GM21447 (cell line): Measurements from ENCODE around the gene DNAH3.

ENCODE experiments used
- ATAC-seq: cut with Tn5 transposase; IDR thresholded peaks from one replicate; pipeline ENCODE4 v1.9.1; 2021; ENCODE audit not compliant: unreplicated experiment

The DNAH3 gene

DNA sequence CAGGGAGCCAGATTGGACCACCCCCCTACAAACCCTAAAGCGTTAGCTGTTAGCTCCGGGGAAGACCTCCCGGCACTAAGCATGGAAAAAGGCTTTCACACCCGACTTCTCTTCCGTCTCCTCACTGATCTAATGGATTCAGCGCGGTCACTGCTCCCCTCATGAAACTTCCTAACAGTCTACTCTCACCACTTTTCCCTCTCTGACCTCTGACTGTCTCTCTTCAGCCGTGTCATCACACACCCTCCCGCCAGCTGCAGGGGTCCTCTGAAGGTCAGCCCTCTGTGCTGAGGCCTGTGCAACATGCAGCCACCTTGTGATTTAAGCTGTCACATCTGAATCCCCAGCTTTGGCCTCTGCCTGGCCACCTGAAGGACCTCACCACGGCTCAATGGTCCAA is 234.4 kb downstream of the DNAH3 start:
- ATAC-seq = no peak

DNA sequence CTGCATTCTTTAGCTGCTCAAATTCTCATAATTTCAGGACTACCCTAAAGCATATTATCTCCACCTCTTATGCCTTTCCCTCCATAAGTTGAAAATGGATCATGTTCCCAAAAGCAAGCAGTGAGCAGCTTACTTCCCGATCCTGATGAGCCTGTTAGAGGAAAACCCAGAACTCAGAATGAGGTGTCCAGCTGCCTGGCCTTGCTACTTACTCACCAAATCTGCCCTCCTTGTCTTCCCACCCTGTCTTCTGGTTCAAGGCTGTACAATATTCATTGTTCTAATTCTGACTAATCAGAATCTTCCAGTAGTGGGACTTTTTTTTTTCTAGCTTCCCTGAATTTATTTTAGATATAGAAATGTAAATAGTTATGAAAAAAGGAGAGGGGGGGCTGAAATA is 239.3 kb downstream of the DNAH3 start:
- no peak for ATAC-seq

DNA sequence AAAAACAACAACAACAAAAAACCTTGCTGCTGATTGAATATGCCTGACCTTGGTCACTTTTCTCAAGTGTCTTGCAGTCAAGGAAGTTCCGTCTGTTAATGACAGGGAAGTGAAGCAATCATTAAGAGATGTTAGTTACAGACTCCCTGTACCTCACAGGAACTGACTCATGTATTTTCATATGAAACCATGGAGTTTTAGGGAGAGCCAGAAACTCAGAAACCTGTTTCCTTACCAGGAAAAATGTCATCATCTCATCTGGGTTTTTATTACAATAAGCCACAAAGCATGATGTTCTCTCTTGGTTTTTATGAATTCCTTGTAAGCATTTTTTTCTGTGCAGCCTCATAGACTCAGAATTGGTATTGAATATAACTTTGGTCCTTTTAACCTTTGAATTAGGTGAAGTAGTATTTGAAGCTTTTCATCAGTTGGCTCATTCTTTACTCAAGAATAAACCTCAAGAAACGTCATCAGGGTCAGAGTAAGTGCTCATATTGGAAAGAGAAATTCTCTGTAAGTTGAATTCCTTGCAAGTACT is 239.8 kb downstream of the DNAH3 start:
- ATAC-seq = no peak

DNA sequence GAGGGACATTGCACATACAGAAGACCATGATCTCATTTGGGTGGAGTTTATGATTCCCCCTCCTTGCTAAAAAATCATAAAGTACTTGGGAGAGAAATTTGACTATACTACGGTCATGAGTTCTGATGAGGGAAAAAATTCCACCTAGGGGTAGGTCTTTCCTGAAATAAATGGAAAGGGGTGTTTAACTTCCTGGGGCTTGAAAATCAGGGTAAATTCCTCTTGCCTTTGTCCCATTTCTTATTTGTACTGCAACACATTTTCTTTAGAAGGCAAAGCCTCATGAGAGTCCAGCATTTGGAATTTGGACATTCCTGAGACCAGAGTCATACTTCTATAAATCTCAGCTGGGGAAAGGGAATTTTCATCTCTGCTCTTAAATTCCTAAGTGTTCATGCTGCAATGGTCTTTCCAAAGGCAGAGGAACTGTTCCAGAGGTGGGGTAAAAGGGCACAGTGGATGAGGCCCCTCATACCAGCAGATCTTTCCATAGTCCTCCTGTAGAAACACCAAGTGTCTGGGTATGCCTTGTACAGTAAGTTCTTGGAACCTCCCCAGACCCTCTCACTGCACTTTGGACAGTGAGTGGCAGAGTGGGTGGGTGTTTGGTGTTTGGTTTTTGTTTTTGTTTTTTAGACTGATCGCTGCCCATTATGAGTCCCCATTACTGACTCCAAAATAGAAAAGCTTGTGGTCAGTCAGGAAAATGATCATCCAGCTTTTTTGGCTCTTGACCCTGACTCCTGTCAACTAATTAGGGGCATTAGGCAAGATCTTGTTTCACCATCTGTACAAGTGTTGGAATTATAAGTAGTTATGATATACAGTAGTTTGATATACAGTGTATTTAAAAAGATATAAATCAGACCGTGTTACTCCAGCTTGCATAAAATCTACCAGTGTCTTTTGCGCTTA is 244.0 kb downstream of the DNAH3 start:
- ATAC-seq = no peak

DNA sequence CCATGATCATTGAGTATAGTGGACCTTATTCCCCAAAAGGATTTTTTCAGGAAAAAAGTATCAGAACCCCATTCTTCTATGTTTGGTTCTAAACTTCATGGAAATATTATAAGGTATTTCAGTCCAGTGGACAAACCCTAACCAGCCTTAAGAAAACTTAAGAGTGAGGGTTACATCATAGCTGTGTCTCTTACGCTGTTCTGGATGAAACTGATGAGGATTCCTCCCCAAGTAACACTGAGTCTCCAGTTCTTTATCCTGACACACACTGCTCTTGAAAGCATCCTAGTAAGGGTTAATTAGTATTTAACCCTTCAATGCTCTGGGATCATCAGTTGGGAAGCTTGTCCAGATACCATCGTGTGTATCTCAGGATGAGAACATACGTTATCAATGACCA is 245.1 kb downstream of the DNAH3 start:
- ATAC-seq = no peak

DNA sequence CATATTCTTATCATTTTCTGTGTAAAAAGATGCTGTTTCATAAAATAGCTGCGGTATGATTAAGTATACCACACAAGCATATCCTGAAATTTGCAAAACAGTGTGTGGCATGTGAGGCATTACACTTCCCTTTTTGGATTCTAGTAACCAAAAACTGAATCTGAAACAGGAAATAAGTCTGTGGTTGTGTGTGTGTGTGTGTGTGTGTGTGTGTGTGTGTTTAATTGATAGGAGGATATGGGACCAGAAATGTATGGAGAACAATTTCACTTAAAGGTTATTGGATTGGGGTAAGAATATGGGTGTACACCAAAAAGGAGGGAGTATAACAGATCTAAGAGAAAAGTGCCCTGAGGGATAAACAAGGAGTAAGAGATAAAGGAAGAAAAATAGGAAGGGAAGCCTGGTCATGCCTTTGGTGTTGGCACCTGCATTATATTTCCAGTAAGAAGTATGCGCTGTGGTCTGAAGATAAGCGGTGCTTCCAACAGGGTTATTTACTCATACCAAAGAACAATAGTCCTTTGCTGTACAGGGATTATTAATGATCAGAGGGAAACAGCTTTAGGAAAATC is 246.1 kb downstream of the DNAH3 start:
- ATAC-seq = no peak

DNA sequence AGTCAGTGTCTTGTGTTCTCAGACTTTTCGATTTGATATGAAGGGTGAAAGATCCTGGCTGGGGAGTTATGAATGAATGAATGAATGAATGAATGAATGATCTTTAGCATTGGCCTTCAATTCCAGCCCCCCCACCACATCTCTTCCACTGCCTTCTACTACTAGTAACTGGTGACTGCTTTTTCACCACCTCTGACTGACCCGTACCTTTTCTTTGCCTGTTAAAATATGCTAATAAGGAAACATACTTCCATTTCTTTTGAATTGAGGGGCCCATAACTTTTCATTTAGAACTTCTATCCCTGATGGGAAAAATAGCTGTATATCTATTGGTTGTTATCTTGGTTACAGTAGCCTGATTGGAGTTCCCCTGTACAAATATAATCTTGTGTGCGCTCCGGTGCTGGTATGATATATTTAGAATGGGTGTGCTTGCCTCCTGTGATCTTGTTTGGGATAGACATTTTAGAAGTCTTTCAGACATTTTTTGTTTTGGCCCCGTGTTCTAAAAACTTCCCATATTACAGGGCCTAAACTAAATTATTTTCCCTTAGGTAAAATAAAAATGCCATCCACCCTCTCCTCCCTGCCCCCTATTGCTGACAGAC is 246.6 kb downstream of the DNAH3 start:
- no peak for ATAC-seq

DNA sequence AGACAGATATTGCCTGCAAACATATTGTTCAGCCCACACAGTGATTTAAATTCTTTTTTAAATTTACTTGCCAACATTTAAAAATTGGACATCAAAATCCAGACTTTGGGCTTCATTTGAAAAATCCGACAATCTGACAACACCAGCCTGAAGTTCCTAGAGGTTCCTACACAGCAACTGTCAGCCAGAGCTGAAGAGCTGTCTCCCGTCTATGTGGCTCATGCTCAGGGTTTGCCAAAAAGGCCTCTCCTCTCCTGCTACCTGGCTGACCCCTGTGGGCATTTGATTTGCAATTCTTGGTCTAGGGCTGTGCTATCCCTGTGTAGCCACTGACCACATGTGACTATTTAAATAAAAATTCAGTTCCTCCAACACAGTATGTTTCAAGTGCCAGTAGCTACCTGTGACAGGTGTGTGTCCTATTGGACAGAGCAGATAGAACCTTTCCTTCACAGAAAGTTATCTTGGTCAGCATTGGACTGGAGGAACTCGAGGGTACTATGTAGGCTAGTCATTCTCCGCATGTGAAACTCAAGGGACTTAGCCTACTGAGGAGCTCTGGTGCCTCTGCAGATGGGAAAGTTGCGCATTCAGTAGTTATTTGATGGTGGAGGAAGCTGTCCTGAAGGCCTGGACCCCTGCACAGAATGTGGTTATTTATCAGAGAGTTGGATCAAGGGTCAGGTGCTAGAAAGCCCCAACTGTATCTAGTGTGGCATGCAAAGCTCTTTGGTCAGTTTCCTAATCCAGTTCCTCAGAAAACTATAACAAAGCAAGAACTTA is 247.3 kb downstream of the DNAH3 start:
- no peak for ATAC-seq

DNA sequence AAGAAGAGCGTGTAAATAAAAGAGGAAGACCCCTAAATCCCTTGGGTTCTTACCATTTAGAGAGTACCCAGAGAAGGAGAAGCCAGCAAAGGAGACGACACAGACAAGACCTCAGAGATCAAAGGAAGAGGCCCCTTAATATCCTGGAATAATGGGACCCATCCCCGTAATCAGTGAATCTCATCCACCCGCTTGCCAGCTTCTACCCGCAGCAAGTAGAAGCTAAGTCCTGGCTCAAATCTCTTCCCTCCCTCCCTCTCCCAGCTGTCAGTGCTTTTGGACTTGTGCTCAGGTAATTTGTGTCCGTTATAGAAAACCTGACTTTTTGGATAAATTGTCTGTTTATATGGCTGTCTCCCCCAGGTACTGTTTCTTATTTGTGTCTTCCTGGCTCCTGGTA is 248.2 kb downstream of the DNAH3 start:
- ATAC-seq = no peak

DNA sequence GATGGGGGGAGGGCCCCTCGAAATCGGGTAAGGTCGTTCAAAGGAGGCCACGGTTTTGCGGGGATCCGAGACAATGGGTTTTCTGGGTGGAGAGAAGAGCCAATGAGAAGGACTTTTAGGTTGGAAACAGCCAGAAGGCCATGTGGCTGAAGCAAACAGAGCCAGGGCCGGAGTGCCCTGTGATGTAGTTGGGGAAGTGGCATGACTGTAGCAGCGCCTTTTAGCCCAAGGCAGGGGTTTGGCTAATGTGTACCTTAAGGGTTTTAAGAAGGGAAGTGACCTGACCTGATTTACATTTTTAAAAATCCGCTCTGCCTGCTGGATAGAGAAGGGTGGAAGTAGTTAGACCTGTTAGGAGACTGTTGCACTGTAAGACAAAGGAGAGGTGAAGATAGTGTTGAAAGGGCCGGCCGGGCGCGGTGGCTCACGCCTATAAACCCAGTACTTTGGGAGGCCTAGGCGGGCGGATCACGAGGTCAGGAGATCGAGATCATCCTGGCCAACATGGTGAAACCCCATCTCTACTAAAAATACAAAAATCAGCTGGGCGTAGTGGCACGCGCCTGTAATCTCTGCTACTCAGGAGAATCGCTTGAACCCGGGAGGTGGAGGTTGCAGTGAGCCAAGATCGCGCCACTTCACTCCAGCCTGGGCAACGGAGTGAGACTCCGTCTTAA is 249.1 kb downstream of the DNAH3 start:
- ATAC-seq = peak; percentile 32

DNA sequence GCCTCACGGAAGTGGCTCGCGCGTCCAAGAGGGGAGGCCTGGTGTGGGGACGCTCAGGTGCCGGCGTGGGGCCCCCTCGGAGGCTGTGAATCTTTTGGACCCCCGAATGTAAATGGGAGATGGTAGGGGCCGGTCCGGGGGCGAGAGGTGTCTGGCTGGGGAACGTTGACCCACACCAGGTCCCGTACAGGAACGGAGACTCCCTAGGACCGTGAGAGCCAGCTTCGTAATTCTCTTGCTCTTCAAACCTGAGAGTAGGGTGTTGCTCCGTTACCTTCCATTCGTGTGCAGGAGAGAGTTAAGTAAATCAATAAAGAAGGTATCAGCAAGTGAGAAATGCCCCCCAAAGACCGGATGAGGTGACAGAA is 249.6 kb downstream of the DNAH3 start:
- ATAC-seq = no peak

DNA sequence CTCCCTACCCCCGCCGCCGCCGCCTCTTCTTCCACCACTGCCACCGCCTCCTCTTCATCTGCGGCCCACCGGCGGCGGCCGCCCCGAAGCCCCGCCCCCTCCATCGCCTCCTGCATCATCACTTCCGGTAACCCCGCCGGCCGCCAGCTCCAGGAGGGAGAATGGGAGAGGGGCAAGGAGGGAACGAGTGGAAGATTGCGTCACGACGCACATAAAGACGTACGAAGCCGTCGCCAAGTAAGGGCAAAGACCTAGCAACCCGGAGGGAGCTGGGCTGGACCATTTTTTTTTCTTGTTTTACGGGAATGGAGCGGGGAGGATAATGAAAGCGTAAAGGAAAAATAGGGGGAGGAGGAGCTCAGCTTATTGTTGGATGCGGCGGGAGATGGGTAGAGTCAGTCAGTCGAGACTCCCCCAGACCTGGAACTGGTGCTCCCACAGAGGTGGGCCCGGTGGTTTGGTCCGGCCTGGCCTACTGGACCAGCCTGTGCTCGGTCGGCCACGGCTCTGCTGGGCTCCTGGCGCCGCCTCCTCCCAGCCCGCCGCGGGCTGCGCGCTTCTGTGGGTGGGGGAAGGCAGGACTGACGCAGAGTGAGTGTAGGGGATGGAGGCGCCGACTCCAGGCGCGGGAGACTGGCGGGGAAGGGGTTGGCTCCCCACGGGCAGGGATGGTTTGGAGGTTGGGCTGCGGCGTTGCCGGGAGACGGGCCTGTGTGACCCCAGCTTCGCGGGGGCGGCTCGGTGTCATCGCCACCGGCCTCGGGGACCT is 250.2 kb downstream of the DNAH3 start, which contains the start of the genes DCUN1D3 and LYRM1:
Gene DCUN1D3 (minus strand): TSS at position 60 of the 769 bp plus-strand sequence. CDS start 37,820 bp downstream, outside the sequence.
Gene LYRM1 (plus strand): TSS at position 473 of the 769 bp plus-strand sequence. CDS start 14,785 bp downstream, outside the sequence.
- ATAC-seq = peak; percentile 66

DNA sequence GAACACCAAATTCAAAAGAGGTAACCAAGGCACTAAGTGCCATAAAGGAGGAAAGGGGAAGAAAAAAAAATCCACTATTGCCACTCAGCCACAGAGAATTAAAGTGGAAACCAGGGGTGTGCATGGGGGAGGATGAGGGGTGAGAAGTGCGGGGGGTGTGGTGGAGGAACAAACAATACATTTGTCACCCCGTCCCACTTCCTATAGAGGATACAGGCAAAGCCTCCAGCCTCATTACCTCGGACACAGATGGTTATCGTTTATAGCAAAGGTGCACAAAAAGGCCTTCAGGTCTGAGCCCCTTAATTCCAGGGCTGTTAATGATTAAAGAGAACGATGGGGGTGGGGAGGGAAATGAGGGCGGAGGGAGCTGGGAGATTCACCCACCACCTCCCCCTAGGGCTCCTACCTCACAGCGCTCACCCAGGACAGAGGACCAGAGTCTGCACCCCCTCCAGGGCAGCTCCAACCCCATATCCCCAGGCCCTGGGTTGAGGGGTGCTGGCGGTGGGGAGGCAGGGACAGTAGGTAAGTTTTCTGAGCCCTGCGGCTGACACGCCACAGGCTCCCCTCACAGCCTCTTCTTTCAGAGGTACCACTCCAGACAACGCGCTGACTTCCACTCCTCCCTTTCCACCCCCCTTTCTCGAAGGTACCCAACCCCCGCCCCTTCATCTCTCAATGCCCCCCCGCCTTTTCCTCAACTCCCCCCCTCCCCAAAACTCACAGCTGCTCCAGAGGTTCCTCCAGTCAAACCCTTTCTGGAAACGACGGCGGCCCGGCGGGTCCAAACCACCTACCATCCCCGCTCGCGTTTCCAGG is 251.0 kb downstream of the DNAH3 start:
- no peak for ATAC-seq

DNA sequence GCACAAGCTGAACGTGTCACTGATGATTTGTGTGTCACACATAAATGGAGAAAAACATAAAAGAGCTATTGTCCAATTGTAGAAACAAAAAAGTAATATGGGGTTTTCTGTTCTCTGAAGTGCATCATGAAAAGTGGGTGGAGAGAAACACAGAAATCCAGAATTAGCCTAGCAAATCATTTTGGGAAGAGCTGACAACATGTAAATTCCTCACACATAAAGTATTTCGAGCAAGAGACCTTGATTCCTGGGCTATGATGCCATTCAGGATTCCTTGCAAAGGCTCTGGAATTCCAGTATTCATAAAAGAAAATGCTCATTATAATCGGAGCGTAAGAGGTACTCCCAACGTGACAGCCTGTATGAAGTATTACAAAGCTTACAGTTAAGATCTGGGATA is 251.6 kb downstream of the DNAH3 start:
- ATAC-seq = no peak

DNA sequence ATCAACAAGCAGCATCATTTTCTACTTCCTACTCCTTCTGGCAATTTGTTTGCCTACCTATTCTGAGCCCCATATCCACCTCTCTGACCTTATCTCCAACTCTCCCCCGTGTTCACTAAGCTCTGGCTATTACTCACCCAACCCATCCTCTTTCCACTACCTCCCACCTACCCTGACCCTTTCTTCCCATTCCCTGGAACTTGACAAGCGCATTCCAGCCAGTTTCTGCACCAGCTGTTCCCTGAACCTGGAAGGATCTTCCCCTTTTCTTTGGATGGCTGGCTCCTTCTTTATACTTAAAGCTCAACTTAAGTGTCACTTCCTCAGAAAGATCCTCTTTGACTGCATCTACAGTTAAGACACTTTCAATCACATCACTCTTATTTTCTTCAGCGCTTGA is 252.7 kb downstream of the DNAH3 start:
- no peak for ATAC-seq

DNA sequence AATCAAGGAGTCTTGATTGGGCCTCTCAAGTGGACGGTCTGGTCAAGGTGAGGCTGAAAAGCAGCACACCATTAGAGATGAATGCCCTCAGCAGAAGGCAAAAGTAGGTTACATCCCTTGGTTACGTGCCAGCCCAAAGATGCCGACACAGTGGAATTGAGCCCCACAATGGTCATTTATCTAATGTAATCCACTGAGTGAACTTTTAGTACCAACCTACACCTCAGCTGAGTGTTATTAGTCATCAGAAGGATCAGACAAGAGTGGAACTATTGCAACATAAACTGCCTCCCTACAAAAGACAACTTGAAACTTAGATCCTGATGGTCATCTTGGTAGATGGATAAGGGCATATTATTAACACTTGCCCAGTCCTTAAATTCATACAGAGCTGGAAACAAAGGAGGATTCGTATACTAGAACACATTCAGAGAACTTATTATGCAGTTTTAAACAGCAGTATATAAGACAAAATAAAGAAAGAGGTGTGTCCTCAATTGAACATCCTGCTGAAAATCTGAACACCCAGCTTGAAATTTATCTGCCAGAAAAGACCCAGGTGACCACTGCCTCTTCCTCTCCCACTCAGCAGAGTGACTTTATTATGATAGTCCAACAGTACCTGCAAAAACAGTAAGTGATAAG is 253.3 kb downstream of the DNAH3 start:
- ATAC-seq = no peak

DNA sequence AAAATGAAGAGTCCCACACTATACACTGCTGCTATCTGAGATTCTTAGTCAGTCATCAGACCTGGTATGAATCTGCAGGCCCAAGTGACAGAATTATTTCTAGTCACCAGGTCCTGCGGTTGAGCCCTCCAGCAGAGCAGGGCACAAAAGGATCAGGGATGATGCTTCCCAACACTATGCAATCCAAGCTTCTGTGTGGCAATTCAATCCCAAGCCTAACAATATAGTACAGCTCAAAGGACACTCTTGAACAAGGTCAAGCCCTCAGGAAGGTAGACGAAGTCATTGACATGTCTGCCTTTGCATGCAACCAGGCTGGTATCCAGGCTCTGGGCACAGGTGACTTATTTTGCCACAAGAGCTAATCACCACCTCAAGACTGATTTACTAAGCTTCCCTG is 256.3 kb downstream of the DNAH3 start:
- ATAC-seq = no peak

DNA sequence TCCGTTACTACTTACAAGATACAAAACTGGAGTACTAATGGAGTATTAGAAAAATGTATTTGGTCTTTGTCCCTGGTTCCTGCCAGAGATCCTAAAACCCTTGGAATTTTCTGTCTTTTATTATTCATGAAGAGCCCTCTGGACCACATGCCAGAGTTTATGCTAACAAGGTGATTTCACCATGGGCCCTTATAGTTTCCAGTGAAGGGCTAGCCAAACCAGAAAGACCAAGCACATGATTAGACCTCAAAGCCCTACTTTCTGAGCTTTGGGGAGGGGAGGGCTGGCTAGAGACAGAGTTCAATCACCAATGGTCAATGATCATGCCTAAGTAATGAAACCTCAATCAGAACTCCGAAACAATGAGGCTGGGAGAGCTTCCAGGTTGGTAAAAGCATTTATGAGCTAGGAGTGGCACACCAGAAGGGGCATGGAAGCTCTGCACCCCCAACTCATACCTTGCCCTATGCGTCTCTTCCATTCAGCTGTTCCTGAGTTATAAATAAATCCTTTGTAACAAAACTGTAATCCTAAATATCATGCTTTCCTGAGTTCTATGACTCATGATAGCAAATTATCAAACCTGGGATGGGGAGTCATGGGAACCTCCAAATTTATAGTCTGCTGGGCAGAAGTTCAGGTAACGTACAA is 260.9 kb downstream of the DNAH3 start:
- no peak for ATAC-seq
